ENCODE measurements around the gene LPIN2.

The LPIN2 gene

DNA sequence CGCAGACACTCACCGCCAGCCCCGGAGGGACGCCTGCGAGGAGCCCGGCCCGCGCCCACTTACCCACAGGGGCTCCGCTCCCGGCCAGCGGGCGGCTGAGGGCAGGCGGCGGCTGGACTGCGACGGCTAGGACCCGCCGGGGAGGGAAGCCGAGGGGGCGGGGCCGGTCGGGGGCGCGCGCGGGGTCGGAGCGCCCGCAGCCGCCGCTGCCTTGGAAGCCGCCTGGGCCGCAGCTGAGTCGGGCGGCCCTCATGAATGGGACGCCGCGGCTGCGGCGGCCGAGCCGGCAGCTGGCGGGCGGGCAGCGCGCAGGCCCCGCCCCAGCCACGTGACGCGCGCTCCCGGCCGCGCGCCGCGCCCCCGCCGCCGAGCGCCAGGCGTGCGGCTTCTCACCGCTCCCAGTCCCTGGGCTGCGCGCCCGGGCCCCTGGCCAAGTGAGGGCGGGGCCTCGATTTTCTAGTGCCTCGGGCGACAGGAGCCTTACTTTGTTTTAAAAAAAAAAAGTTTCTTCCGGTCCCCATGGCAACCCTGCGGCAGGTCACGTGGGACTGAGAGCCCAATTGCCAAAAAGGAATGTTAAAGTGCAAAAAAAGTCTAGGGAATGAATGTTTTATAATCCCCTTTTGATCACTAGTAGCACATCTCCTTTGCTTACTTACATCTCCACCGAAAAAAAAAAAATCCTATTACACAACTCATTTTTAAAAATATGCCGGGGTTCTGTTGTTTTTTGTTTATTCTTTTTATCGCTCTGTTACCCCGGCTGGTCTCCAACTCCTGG, at the start of gene LPIN2:
LPIN2 (minus strand) TSS at position 121 of the 781 bp plus-strand sequence. CDS start 52,304 bp downstream, outside the sequence.
- TF ChIP-seq CTCF (IDR thresholded peaks at IDR 0.05; ENCODE audit: borderline replicate concordance, control extremely low read depth, extremely low read depth, insufficient read depth, missing control alignments): no peak
- in situ Hi-C loops (cut with MboI; ENCODE audit: low sequenced_read_pairs, unreplicated experiment): no loop called here
- peak; percentile 98 for DNase-seq (ENCODE audit: low spot score)

- in situ Hi-C loops (cut with MboI; ENCODE audit: low sequenced_read_pairs, unreplicated experiment): no loop called here
- DNase-seq (ENCODE audit: low spot score): no peak
- no peak for TF ChIP-seq CTCF (IDR thresholded peaks at IDR 0.05; ENCODE audit: borderline replicate concordance, control extremely low read depth, extremely low read depth, insufficient read depth, missing control alignments)
Measured at GRCh38 chr18:3061581-3062312, 48.8 kb upstream of the LPIN2 start.

DNA sequence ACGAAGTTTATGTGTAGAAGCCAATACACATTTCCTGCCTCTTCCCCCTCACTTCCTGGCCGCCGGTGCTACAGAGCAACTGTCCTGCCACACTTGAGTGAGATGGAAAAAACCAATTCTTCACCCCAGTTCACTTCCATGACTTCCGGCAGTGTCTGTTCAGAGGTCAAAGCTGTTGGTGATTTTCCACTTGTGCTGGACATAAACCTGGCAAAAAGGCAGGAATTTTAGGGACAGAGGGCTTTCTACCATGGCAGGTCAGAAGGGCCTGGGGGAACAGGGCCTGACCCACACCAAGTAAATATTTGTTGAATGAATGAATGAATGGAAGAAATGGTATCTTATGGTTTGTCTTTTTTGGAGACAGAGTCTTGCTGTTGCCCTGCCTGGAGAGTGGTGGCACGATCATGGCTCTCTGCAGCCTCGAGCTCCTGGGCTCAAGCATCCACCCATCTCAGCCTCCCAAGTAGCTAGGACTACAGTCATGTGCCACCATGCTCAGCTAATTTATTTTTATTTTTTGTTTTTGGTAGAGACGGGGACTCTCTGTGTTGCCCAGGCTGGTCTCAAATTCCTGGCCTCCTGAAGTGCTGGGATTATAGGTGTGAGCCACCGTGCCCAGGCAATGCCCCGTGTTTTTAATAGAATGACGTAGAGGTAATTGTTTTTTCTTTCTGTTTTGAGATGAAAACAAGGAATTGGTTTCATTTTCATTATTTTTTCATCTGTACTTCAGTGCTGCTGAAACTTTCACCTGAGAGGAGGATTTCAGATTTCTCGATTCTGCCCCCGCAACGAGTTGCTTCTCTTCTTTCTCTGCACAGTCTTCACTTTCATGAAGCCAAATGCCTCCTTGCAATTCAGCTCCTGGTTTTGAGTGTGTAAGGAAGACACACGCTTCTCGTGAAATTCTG, 48.0 kb upstream of the LPIN2 start:
- no peak for TF ChIP-seq CTCF (IDR thresholded peaks at IDR 0.05; ENCODE audit: borderline replicate concordance, control extremely low read depth, extremely low read depth, insufficient read depth, missing control alignments)
- DNase-seq (ENCODE audit: low spot score): peak; percentile 43
- in situ Hi-C loops (cut with MboI; ENCODE audit: low sequenced_read_pairs, unreplicated experiment): no loop called here

- DNase-seq (ENCODE audit: low spot score): no peak
- no peak for TF ChIP-seq CTCF (IDR thresholded peaks at IDR 0.05; ENCODE audit: borderline replicate concordance, control extremely low read depth, extremely low read depth, insufficient read depth, missing control alignments)
- in situ Hi-C loops (cut with MboI; ENCODE audit: low sequenced_read_pairs, unreplicated experiment): no loop called here
Measured at GRCh38 chr18:3059272-3059671, 46.3 kb upstream of the LPIN2 start.

DNA sequence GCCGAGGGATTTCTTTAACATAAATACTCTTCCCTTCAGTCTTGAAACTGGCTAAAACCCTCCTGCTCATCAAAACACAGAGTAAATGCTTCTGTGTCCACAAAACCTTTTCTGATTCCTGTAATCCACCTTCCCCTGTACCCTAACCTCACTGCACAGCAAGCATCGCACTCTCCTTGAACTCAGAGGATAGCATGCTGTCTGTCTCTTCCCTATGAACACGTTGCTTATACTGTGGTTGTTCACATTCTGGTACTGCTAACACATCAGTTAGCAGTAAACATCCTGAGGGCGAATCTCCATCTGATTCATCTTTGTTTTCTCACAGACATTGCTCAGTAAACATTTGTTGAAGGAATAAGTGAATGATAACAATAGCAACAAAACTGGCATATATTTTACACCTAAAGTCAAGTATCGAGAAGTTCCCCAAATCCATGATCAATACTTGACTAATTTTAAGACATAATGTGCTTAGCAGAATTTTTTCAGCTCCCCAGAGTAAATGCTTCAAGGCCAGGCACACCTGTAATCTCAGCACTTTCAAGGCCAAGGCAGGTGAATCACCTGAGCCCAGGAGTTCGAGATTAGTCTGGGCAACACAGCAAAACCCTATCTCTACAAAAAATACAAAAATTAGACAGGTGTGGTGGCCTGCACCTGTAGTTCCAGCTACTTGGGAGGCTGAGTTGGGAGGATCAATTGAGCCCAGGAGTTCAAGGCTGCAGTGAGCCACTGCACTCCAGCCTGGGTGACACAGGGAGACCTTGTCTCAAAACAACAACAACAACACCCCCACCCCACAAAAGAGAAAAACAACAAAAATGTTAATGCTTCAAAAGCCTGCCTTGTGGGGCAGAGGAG, 45.6 kb upstream of the LPIN2 start:
- DNase-seq (ENCODE audit: low spot score): no peak
- in situ Hi-C loops (cut with MboI; ENCODE audit: low sequenced_read_pairs, unreplicated experiment): no loop called here
- no peak for TF ChIP-seq CTCF (IDR thresholded peaks at IDR 0.05; ENCODE audit: borderline replicate concordance, control extremely low read depth, extremely low read depth, insufficient read depth, missing control alignments)

Data from GM13976 (cell line).